ENCODE measurements around the gene GLRA3. TPM values are rescaled to one million over a fixed set of nuclear protein-coding genes. Genes with fewer than 3 reads are reported as not detected.

The GLRA3 gene
- total and polyA plus RNA-seq, 10 of the 15 experiments (the other 5 are each of a cell fraction or from before 2014, with no cell fraction given), result not detected

GRCh38 chr4:174616661-174617060 lies 212.4 kb downstream of the GLRA3 start:
- intact Hi-C loops (cut with micrococcal nuclease; ENCODE audit: unreplicated experiment) (no loop called here), in situ Hi-C loops (cut with MboI) (no loop called here)
- ChIA-PET CTCF (interaction anchor here (1.5 kb wide), 1 partner anchor 16 kb away, joined by 4 read pairs; no protein-coding TSS in a partner anchor), RAD21 (ENCODE audit: unreplicated experiment) (no interaction called here), POLR2A (no interaction called here), SMC1A (ENCODE audit: uncharacterized antibody, unreplicated experiment) (interaction anchor here (0.6 to 1.1 kb wide), 2 partner anchors 9 to 118 kb away, joined by 3 read pairs; no protein-coding TSS in a partner anchor)
- Histone ChIP-seq H2AFZ (ENCODE audit: control insufficient read depth, low read depth, low read length) (no peak overlapping the region), H3K4me3 (no peak overlapping the region), H3K27ac (ENCODE audit: control insufficient read depth, insufficient read depth) (no peak overlapping the region), H3K9ac (ENCODE audit: control insufficient read depth, insufficient read depth, low read length) (no peak overlapping the region), H3K36me3 (ENCODE audit: control insufficient read depth in 2 of 2, insufficient read depth in 2 of 2, low read length in 1 of 2) (no peaks in the 10 kb centered on the region), H3K4me1 (ENCODE audit: control insufficient read depth, insufficient read depth, low read length) (no peaks in the 10 kb centered on the region), H3K9me3 (replicated peaks; ENCODE audit: control insufficient read depth, insufficient read depth, low read length) (no peaks in the 10 kb centered on the region), H3K79me2 (ENCODE audit: control insufficient read depth, insufficient read depth, low read length) (no peaks in the 10 kb centered on the region), H3K27me3 (replicated peaks in 1 of 2; ENCODE audit: control insufficient read depth in 2 of 2, insufficient read depth in 2 of 2, low read length in 1 of 2) (no peaks in the 10 kb centered on the region; a peak in 1 of 4 replicates), H3K4me2 (ENCODE audit: control insufficient read depth, insufficient read depth) (no peak overlapping the region), H4K20me1 (ENCODE audit: control insufficient read depth, insufficient read depth) (no peaks in the 10 kb centered on the region)
- ATAC-seq (no peak), DNase-seq (ENCODE audit: low read depth, low spot score) (no peak), FAIRE-seq (no peak)
- WGBS (ENCODE audit: insufficient coverage, insufficient replicate concordance, low lambda C conversion rate, missing lambda C conversion rate), result 10% methylated on average over 3 of the region's 3 CpGs
- no TSS peak for BruUV-seq (replicated peaks)
- TF ChIP-seq ZNF592 (IDR thresholded peaks at IDR 0.05) (no peak), NKRF (conservative IDR thresholded peaks at IDR 0.05) (no peak), E2F4 (IDR thresholded peaks at IDR 0.05; ENCODE audit: low read depth, low read length) (no peak), ATF7 (IDR thresholded peaks at IDR 0.05; ENCODE audit: low read depth) (no peak), MEF2A (IDR thresholded peaks at IDR 0.05; ENCODE audit: insufficient read depth, low read depth, low read length) (no peak), HCFC1 (IDR thresholded peaks at IDR 0.05; ENCODE audit: low read length) (no peak), SP1 (IDR thresholded peaks at IDR 0.05; ENCODE audit: low read depth, low read length) (no peak), BACH1 (IDR thresholded peaks at IDR 0.05; ENCODE audit: borderline replicate concordance) (no peak), RCOR1 (conservative IDR thresholded peaks at IDR 0.05; ENCODE audit: low read depth, low read length) (no peak), SMAD1 (IDR thresholded peaks at IDR 0.05; ENCODE audit: low read depth, partially characterized antibody) (no peak), POU2F2 (IDR thresholded peaks at IDR 0.05; ENCODE audit: borderline replicate concordance, low read depth, low read length) (no peak), SRF (IDR thresholded peaks at IDR 0.05; ENCODE audit: low read depth in 2 of 2, low read length in 2 of 2) (no peak), DPF2 (IDR thresholded peaks at IDR 0.05) (no peak), BMI1 (IDR thresholded peaks at IDR 0.05; ENCODE audit: borderline replicate concordance) (no peak), IKZF1 (conservative IDR thresholded peaks at IDR 0.05) (no peak), TCF7 (IDR thresholded peaks at IDR 0.05; ENCODE audit: borderline replicate concordance) (no peak), EGR1 (IDR thresholded peaks at IDR 0.05; ENCODE audit: borderline replicate concordance in 1 of 2, low read depth in 2 of 2, low read length in 2 of 2) (no peak), RAD21 (IDR thresholded peaks at IDR 0.05; ENCODE audit: insufficient read depth, low read depth, low read length) (no peak)
